MM.1S (cell line): ENCODE results near the gene OLIG1.

Experiments
- DNase-seq: peaks from one replicate; pipeline ENCODE4 v3.0.0-alpha.2; 2015
- H2AFZ ChIP-seq: fragments of 300-600 bp; sonication (generic); 2 replicates; pipeline ENCODE4 v1.6.0; 2016; ENCODE audit warnings: antibody characterized with exemption, low read length
- H3F3A ChIP-seq: fragments of 300-600 bp; sonication (generic); 2 replicates; pipeline ENCODE4 v1.6.1; 2016; ENCODE audit warnings: mild to moderate bottlenecking, antibody characterized with exemption, low read length, moderate library complexity, mixed read lengths; ENCODE audit not compliant: insufficient read depth
- H3K27ac ChIP-seq: fragments of 300-600 bp; sonication (generic); 2 replicates; pipeline ENCODE4 v1.5.1; 2016; ENCODE audit warnings: mild to moderate bottlenecking, low read length
- H3K27me3 ChIP-seq: fragments of 300-600 bp; sonication (generic); replicated peaks from 2 replicates; pipeline ENCODE4 v1.6.0; 2016; ENCODE audit warnings: low read length; ENCODE audit not compliant: insufficient read depth
- H3K36me3 ChIP-seq: fragments of 300-600 bp; sonication (generic); replicated peaks from 2 replicates; pipeline ENCODE4 v1.6.1; 2016; ENCODE audit warnings: mild to moderate bottlenecking, low read length, mixed read lengths; ENCODE audit not compliant: insufficient read depth
- H3K4me1 ChIP-seq: fragments of 300-600 bp; sonication (generic); 2 replicates; pipeline ENCODE4 v1.6.1; 2016; ENCODE audit warnings: low read length, mixed read lengths
- H3K4me2 ChIP-seq: fragments of 300-600 bp; sonication (generic); 2 replicates; pipeline ENCODE4 v1.6.0; 2016; ENCODE audit warnings: low read depth, low read length
- H3K4me3 ChIP-seq: fragments of 300-600 bp; sonication (generic); 2 replicates; pipeline ENCODE4 v1.5.1; 2016; ENCODE audit warnings: low read length, mixed read lengths
- H3K79me2 ChIP-seq: fragments of 300-600 bp; sonication (generic); 2 replicates; pipeline ENCODE4 v1.6.1; 2016; ENCODE audit warnings: mixed run types, low read length, mixed read lengths
- H3K9ac ChIP-seq: fragments of 300-600 bp; sonication (generic); 2 replicates; pipeline ENCODE4 v1.6.1; 2016; ENCODE audit warnings: low read length, mixed read lengths
- H3K9me2 ChIP-seq: fragments of 300-600 bp; sonication (generic); replicated peaks from 2 replicates; pipeline ENCODE4 v1.6.1; 2016; ENCODE audit warnings: mild to moderate bottlenecking, low read length, mixed read lengths; ENCODE audit not compliant: insufficient read depth
- H3K9me3 ChIP-seq: fragments of 300-600 bp; sonication (generic); replicated peaks from 2 replicates; pipeline ENCODE4 v1.6.1; 2016; ENCODE audit warnings: mild to moderate bottlenecking, low read length, mixed read lengths; ENCODE audit not compliant: insufficient read depth
- H4K20me1 ChIP-seq: fragments of 300-600 bp; sonication (generic); 2 replicates; pipeline ENCODE4 v1.6.1; 2016; ENCODE audit warnings: mild to moderate bottlenecking, low read length, moderate library complexity, mixed read lengths; ENCODE audit not compliant: insufficient read depth
- CTCF ChIP-seq: fragments of 300-600 bp; sonication (generic); IDR thresholded peaks from 2 replicates; pipeline ENCODE4 v1.5.1; 2016; ENCODE audit warnings: antibody characterized with exemption, low read length, mixed read lengths
- EZH2 ChIP-seq: fragments of 300-600 bp; sonication (generic); optimal IDR thresholded peaks from 2 replicates; pipeline ENCODE3; 2017; ENCODE audit warnings: low read depth, mild to moderate bottlenecking, antibody characterized with exemption, low read length, mixed read lengths
- EZH2phosphoT487 ChIP-seq: fragments of 300-600 bp; sonication (generic); IDR thresholded peaks from 2 replicates; pipeline ENCODE4 v1.6.1; 2018; ENCODE audit warnings: antibody characterized with exemption, low read length

The OLIG1 gene

DNA sequence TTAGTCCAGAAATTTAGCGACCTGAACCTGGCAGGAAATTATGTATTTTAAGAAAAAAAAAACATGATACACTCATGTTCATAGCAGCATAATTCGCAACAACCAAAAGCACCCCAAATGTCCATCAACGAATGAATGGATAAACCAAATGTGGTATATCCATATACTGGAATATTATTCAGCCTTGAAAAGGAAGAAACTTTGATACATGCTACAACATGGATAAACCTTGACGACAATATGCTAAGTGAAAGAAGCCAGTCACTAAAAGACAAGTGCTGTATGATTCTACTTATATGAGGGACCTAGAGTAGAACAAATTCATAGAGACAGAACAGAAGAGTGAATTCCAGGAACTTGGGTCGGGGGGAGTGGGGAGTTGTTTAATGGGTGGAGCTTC, 698 bp upstream of the OLIG1 start:
- peaks cover 9% of the 10 kb centered on the region; the same call in 1 of the 2 replicates for H3F3A ChIP-seq
- H4K20me1 ChIP-seq, result no peaks in the 10 kb centered on the region
- no peak overlapping the region for H3K27ac ChIP-seq
- H3K4me3 ChIP-seq, result no peak overlapping the region
- no peaks in the 10 kb centered on the region for H3K79me2 ChIP-seq
- H2AFZ ChIP-seq, result no peak overlapping the region
- no peak for DNase-seq
- no peaks in the 10 kb centered on the region for H3K27me3 ChIP-seq
- H3K36me3 ChIP-seq, result no peaks in the 10 kb centered on the region
- H3K9ac ChIP-seq, result no peak overlapping the region
- H3K4me1 ChIP-seq, result peaks cover 5% of the 10 kb centered on the region; the same call in 1 of the 2 replicates
- H3K9me3 ChIP-seq, result no peaks in the 10 kb centered on the region
- no peak overlapping the region for H3K4me2 ChIP-seq
- TF ChIP-seq EZH2 (no peak), EZH2phosphoT487 (no peak), CTCF (no peak)
- no peaks in the 10 kb centered on the region for H3K9me2 ChIP-seq

GRCh38 chr21:33069645-33069993, 322 bp upstream of the OLIG1 start:
- H3K27me3 ChIP-seq, result no peaks in the 10 kb centered on the region

DNA sequence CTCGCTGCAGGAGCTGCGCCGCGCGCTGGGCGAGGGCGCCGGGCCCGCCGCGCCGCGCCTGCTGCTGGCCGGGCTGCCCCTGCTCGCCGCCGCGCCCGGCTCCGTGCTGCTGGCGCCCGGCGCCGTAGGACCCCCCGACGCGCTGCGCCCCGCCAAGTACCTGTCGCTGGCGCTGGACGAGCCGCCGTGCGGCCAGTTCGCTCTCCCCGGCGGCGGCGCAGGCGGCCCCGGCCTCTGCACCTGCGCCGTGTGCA, 730 bp downstream of the OLIG1 start:
- H3K79me2 ChIP-seq, result no peaks in the 10 kb centered on the region
- H3K27ac ChIP-seq, result no peak overlapping the region
- peaks cover 5% of the 10 kb centered on the region; the same call in 1 of the 2 replicates for H3K4me1 ChIP-seq
- peak overlapping the region; percentile 94 for H3K4me2 ChIP-seq
- DNase-seq, result no peak
- H3K4me3 ChIP-seq, result peak overlapping the region; percentile 74
- H2AFZ ChIP-seq, result peak overlapping the region; percentile 83
- no peaks in the 10 kb centered on the region for H4K20me1 ChIP-seq
- H3K27me3 ChIP-seq, result no peaks in the 10 kb centered on the region
- peaks cover 9% of the 10 kb centered on the region; the same call in 1 of the 2 replicates for H3F3A ChIP-seq
- H3K36me3 ChIP-seq, result no peaks in the 10 kb centered on the region
- peak overlapping the region; percentile 82; the same call in 1 of the 2 replicates for H3K9ac ChIP-seq
- no peaks in the 10 kb centered on the region for H3K9me2 ChIP-seq
- H3K9me3 ChIP-seq, result no peaks in the 10 kb centered on the region
- TF ChIP-seq EZH2 (no peak), CTCF (no peak), EZH2phosphoT487 (no peak)

More at GRCh38 chr21:33069645-33069993, 322 bp upstream of the OLIG1 start:
- Histone ChIP-seq H3K9me3 (no peaks in the 10 kb centered on the region), H2AFZ (no peak overlapping the region), H3K4me3 (no peak overlapping the region), H3F3A (peaks cover 9% of the 10 kb centered on the region; the same call in 1 of the 2 replicates), H3K9ac (no peak overlapping the region), H3K27ac (no peak overlapping the region), H3K4me2 (no peak overlapping the region), H3K9me2 (no peaks in the 10 kb centered on the region), H3K4me1 (peaks cover 5% of the 10 kb centered on the region; the same call in 1 of the 2 replicates), H4K20me1 (no peaks in the 10 kb centered on the region), H3K79me2 (no peaks in the 10 kb centered on the region), H3K36me3 (no peaks in the 10 kb centered on the region)
- TF ChIP-seq EZH2phosphoT487 (no peak), EZH2 (no peak), CTCF (no peak)
- no peak for DNase-seq
